Measurements from ENCODE around the gene CCDC18. TPM values are rescaled to one million over a fixed set of nuclear protein-coding genes. Genes with fewer than 3 reads are reported as not detected.
"Not testable (repeated sequence)": the region's sequence is repeated elsewhere in the genome, so short reads cannot be mapped to it uniquely, and the experiment has no call there.

CCDC18 gene
- total RNA-seq, 4 donors from 2014 or later: 1.4 to 4.6 (median 1.8) TPM

DNA sequence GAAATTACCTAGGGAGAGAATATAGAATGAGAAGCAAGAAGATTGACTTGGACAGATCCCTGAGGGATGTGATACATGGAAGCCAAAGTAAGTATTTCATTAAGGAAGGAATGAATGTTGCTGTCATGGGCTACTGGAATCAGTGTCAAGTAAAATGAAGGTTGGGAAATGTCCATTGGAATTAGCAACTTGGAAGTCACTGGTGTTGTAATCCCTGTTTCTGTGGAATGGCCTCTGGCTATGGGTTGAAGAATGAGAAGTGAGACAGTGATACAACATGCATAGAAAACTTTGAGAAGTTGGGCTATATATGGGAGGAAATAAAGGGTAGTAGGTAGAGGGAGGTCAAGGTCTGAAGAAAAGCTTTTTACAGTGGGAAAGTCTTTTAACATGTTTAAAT lies 54.7 kb downstream of the CCDC18 start:
- Histone ChIP-seq H3K27ac (replicated peaks in 1 of 4) (no peak overlapping the region), H3K4me1 (no peaks in the 10 kb centered on the region), H3K27me3 (no peaks in the 10 kb centered on the region), H3K4me3 (no peak overlapping the region), H3K36me3 (no peaks in the 10 kb centered on the region), H3K9me3 (peaks cover 0 to 3% (median 0%) of the 10 kb centered on the region in 4 donors)
- DNase-seq (ENCODE audit: extremely low spot score): no peak
- TF ChIP-seq POLR2A (IDR thresholded peaks at IDR 0.05; ENCODE audit: low read depth) (no peak), POLR2AphosphoS5 (IDR thresholded peaks at IDR 0.05) (no peak), EP300 (IDR thresholded peaks at IDR 0.05) (no peak)
- TF ChIP-seq, protein P1, sequence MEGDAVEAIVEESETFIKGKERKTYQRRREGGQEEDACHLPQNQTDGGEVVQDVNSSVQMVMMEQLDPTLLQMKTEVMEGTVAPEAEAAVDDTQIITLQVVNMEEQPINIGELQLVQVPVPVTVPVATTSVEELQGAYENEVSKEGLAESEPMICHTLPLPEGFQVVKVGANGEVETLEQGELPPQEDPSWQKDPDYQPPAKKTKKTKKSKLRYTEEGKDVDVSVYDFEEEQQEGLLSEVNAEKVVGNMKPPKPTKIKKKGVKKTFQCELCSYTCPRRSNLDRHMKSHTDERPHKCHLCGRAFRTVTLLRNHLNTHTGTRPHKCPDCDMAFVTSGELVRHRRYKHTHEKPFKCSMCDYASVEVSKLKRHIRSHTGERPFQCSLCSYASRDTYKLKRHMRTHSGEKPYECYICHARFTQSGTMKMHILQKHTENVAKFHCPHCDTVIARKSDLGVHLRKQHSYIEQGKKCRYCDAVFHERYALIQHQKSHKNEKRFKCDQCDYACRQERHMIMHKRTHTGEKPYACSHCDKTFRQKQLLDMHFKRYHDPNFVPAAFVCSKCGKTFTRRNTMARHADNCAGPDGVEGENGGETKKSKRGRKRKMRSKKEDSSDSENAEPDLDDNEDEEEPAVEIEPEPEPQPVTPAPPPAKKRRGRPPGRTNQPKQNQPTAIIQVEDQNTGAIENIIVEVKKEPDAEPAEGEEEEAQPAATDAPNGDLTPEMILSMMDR (IDR thresholded peaks at IDR 0.05): no peak
- intact Hi-C loops (cut with DNase I): no loop called here

DNA sequence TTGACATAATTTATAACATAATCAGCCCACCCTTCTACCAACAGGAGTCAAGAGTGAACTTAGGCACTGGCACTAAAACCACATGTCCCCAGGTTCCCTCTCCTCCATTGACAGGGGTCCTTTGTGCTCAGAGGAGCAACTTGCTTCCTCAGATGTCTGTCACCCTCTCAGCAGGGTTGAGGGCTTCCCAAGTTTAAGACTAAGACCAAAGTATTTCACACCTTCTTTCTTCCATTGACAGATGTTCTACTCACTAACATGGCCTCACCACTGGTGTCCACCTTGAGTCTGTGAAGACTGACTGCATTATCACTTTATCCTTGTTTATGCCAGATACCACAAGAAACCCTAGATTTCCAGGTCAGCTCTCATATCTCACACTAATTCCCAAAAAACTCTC lies 56.5 kb downstream of the CCDC18 start:
- peaks cover 0 to 2% (median 0%) of the 10 kb centered on the region in 4 donors for H3K9me3 ChIP-seq
- no peak for DNase-seq (ENCODE audit: extremely low spot score)
- no peak overlapping the region for H3K4me3 ChIP-seq
- no peaks in the 10 kb centered on the region for H3K27me3 ChIP-seq
- no peak overlapping the region for H3K27ac ChIP-seq (replicated peaks in 1 of 4)
- H3K4me1 ChIP-seq: no peaks in the 10 kb centered on the region
- no peaks in the 10 kb centered on the region for H3K36me3 ChIP-seq
- TF ChIP-seq EP300 (IDR thresholded peaks at IDR 0.05) (no peak), POLR2A (IDR thresholded peaks at IDR 0.05; ENCODE audit: low read depth) (no peak), POLR2AphosphoS5 (IDR thresholded peaks at IDR 0.05) (no peak)
- TF ChIP-seq, protein P1 (IDR thresholded peaks at IDR 0.05): no peak
- intact Hi-C loops (cut with DNase I): no loop called here

DNA sequence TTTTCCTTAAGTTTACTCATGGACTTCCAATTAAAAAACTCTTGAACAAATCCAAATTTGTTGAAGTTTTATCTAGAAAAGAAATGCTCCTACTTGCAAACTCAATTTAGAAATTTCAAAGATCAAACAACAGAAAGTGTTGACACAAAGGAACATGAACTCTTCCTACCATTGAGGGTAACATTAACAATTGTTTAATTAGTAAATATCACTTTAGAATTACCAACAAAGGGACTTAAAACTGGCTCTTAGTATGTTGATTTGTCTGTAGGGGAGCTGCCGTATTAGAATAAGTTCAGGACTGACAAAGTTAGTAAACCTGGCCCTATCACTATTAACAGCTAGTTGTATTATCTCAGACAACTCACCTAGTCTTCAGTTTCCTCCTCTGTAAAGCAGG lies 57.9 kb downstream of the CCDC18 start:
- Histone ChIP-seq H3K36me3 (peaks cover 0 to 11% (median 0%) of the 10 kb centered on the region in 4 donors), H3K9me3 (peaks cover 0 to 5% (median 2%) of the 10 kb centered on the region in 4 donors), H3K27ac (replicated peaks in 1 of 4) (no peak overlapping the region), H3K27me3 (no peaks in the 10 kb centered on the region), H3K4me1 (no peaks in the 10 kb centered on the region), H3K4me3 (no peak overlapping the region)
- TF ChIP-seq EP300 (IDR thresholded peaks at IDR 0.05) (no peak), POLR2AphosphoS5 (IDR thresholded peaks at IDR 0.05) (no peak), POLR2A (IDR thresholded peaks at IDR 0.05; ENCODE audit: low read depth) (no peak)
- TF ChIP-seq, protein P1 (IDR thresholded peaks at IDR 0.05): no peak
- no peak for DNase-seq (ENCODE audit: extremely low spot score)
- intact Hi-C loops (cut with DNase I): no loop called here
- WGBS: 97% methylated on average over 1 of the region's 1 CpG

DNA sequence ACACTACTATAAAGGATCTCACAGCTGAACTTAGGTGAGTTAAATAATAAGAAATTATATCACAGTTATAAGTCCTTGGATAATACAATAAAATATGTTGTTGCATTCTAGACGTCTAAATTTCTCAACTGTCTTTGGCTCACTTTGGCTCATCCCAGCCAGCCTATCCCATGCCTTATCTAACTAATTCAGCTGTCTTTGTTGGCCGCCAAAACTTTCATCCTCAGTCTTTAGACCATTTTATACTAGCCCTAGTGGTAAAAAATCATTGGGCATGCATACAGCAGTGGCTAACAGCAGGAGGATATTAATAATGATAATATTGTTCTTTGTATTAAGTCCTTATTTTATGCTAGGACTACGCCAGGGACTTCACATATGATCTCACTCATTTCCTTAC lies 59.3 kb downstream of the CCDC18 start:
- Histone ChIP-seq H3K27ac (replicated peaks in 1 of 4) (no peak overlapping the region), H3K36me3 (peaks cover 0 to 11% (median 0%) of the 10 kb centered on the region in 4 donors), H3K4me1 (no peaks in the 10 kb centered on the region), H3K9me3 (peaks cover 0 to 8% (median 2%) of the 10 kb centered on the region in 4 donors), H3K27me3 (no peaks in the 10 kb centered on the region), H3K4me3 (no peak overlapping the region)
- intact Hi-C loops (cut with DNase I): no loop called here
- no peak for DNase-seq (ENCODE audit: extremely low spot score)
- 97% methylated on average over 3 of the region's 3 CpGs for whole genome bisulfite sequencing
- TF ChIP-seq EP300 (IDR thresholded peaks at IDR 0.05): no peak
- TF ChIP-seq POLR2A (IDR thresholded peaks at IDR 0.05; ENCODE audit: low read depth): no peak
- TF ChIP-seq, protein P1 (IDR thresholded peaks at IDR 0.05): no peak
- no peak for TF ChIP-seq POLR2AphosphoS5 (IDR thresholded peaks at IDR 0.05)

DNA sequence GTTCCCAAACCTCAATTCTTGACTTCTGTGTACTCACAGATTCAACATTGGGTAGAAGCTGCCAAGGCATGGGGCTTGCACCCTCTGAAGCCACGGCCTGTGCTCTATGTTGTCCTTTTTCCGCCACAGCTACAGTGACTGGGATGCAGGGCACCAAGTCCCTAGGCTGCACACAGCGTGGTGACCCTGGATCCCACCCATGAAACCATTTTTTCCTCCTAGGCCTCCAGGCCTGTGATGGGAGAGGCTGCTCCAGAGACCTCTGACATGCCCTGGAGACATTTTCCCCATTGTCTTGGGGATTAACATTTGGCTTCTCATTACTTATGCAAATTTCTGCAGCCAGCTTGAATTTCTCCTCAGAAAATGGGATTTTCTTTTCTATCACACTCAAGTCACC lies 62.7 kb downstream of the CCDC18 start:
- H3K4me1 ChIP-seq; intact Hi-C loops (cut with DNase I); H3K27me3 ChIP-seq; H3K9me3 ChIP-seq; DNase-seq (ENCODE audit: extremely low spot score); H3K4me3 ChIP-seq; H3K27ac ChIP-seq (replicated peaks in 1 of 4): not testable (repeated sequence)
- WGBS: 100% methylated on average over 1 of the region's 3 CpGs
- H3K36me3 ChIP-seq: peaks cover 0 to 11% (median 0%) of the 10 kb centered on the region in 4 donors

Measured in esophagus muscularis mucosa (tissue), 4 donors.